HEK293 (cell line): Measurements from ENCODE around the gene TMEM88.

Source experiments
- BCL11A ChIP-seq: fragments of 450-650 bp; formaldehyde crosslinking; IDR thresholded peaks from 2 replicates; pipeline ENCODE4 v1.5.1; 2016; ENCODE audit warnings: low read depth, missing biosample characterization, missing genetic modification characterization
- CTCF ChIP-seq: fragments of 450-650 bp; formaldehyde crosslinking; IDR thresholded peaks from 2 replicates; pipeline ENCODE4 v1.5.1; 2016; ENCODE audit warnings: missing biosample characterization, missing genetic modification characterization
- GFI1B ChIP-seq: fragments of 450-650 bp; formaldehyde crosslinking; IDR thresholded peaks from 2 replicates; pipeline ENCODE4 v1.5.1; 2016; ENCODE audit warnings: missing biosample characterization, missing genetic modification characterization
- HIC1 ChIP-seq: fragments of 450-650 bp; formaldehyde crosslinking; IDR thresholded peaks from 2 replicates; pipeline ENCODE4 v1.5.1; 2016; ENCODE audit warnings: missing biosample characterization, missing genetic modification characterization
- HOXC10 ChIP-seq: sonication (generic); formaldehyde crosslinking; IDR thresholded peaks from 2 replicates; pipeline ENCODE4 v1.8.1; 2023; ENCODE audit warnings: mild to moderate bottlenecking, missing genetic modification reagents
- INSM2 ChIP-seq: fragments of 450-650 bp; formaldehyde crosslinking; IDR thresholded peaks from 2 replicates; pipeline ENCODE4 v1.5.1; 2016; ENCODE audit warnings: missing biosample characterization, missing genetic modification characterization
- KLF1 ChIP-seq: fragments of 450-650 bp; formaldehyde crosslinking; IDR thresholded peaks from 2 replicates; pipeline ENCODE4 v1.5.1; 2016; ENCODE audit warnings: missing biosample characterization, missing genetic modification characterization
- KLF10 ChIP-seq: fragments of 450-650 bp; IDR thresholded peaks from 2 replicates; pipeline ENCODE4 v1.5.1; 2018; ENCODE audit warnings: missing biosample characterization, mild to moderate bottlenecking, missing genetic modification characterization
- KLF16 ChIP-seq: fragments of 450-650 bp; formaldehyde crosslinking; IDR thresholded peaks from 2 replicates; pipeline ENCODE4 v1.5.1; 2017; ENCODE audit warnings: missing biosample characterization, missing genetic modification characterization
- KLF7 ChIP-seq: fragments of 450-650 bp; formaldehyde crosslinking; IDR thresholded peaks from 2 replicates; pipeline ENCODE4 v1.5.1; 2016; ENCODE audit warnings: missing biosample characterization, missing genetic modification characterization, borderline replicate concordance
- MYNN ChIP-seq: fragments of 450-650 bp; formaldehyde crosslinking; IDR thresholded peaks from 2 replicates; pipeline ENCODE4 v1.5.1; 2016; ENCODE audit warnings: missing biosample characterization, missing genetic modification characterization, borderline replicate concordance
- OSR2 ChIP-seq: fragments of 450-650 bp; formaldehyde crosslinking; IDR thresholded peaks from 2 replicates; pipeline ENCODE4 v1.5.1; 2016; ENCODE audit warnings: missing biosample characterization, missing genetic modification characterization
- SALL2 ChIP-seq: fragments of 450-650 bp; formaldehyde crosslinking; IDR thresholded peaks from 2 replicates; pipeline ENCODE4 v1.5.0; 2017; ENCODE audit warnings: missing biosample characterization, mild to moderate bottlenecking, missing genetic modification characterization, borderline replicate concordance
- TCF7L2 ChIP-seq: IDR thresholded peaks from 2 replicates; pipeline ENCODE4 v1.6.1; 2011; ENCODE audit warnings: low read depth, mild to moderate bottlenecking, inconsistent platforms, low read length, moderate library complexity, borderline replicate concordance
- ZBTB1 ChIP-seq: fragments of 450-650 bp; formaldehyde crosslinking; IDR thresholded peaks from 2 replicates; pipeline ENCODE4 v1.5.1; 2016; ENCODE audit warnings: missing biosample characterization, missing genetic modification characterization
- ZBTB17 ChIP-seq: fragments of 450-650 bp; formaldehyde crosslinking; IDR thresholded peaks from 2 replicates; pipeline ENCODE4 v1.5.1; 2016; ENCODE audit warnings: missing biosample characterization, missing genetic modification characterization
- ZBTB20 ChIP-seq: fragments of 450-650 bp; formaldehyde crosslinking; IDR thresholded peaks from 2 replicates; pipeline ENCODE4 v1.5.1; 2016; ENCODE audit warnings: missing biosample characterization, missing genetic modification characterization
- ZFP3 ChIP-seq: fragments of 450-650 bp; formaldehyde crosslinking; IDR thresholded peaks from 2 replicates; pipeline ENCODE4 v1.5.1; 2016; ENCODE audit warnings: low read depth, missing biosample characterization, missing genetic modification characterization
- ZIC2 ChIP-seq: fragments of 450-650 bp; formaldehyde crosslinking; IDR thresholded peaks from 2 replicates; pipeline ENCODE4 v1.5.1; 2016; ENCODE audit warnings: missing biosample characterization, missing genetic modification characterization
- ZNF121 ChIP-seq: fragments of 450-650 bp; formaldehyde crosslinking; IDR thresholded peaks from 2 replicates; pipeline ENCODE4 v1.5.1; 2016; ENCODE audit warnings: missing biosample characterization, missing genetic modification characterization
- ZNF133 ChIP-seq: fragments of 450-650 bp; formaldehyde crosslinking; IDR thresholded peaks from 2 replicates; pipeline ENCODE4 v1.5.1; 2016; ENCODE audit warnings: missing biosample characterization, missing genetic modification characterization
- ZNF146 ChIP-seq: fragments of 450-650 bp; formaldehyde crosslinking; IDR thresholded peaks from 2 replicates; pipeline ENCODE4 v1.5.1; 2016; ENCODE audit warnings: missing biosample characterization, missing genetic modification characterization
- ZNF398 ChIP-seq: fragments of 450-650 bp; formaldehyde crosslinking; IDR thresholded peaks from 2 replicates; pipeline ENCODE4 v1.5.1; 2017; ENCODE audit warnings: missing biosample characterization, missing genetic modification characterization
- ZNF404 ChIP-seq: fragments of 450-650 bp; formaldehyde crosslinking; IDR thresholded peaks from 2 replicates; pipeline ENCODE4 v1.5.1; 2017; ENCODE audit warnings: missing biosample characterization, missing genetic modification characterization
- ZNF426 ChIP-seq: fragments of 450-650 bp; formaldehyde crosslinking; IDR thresholded peaks from 2 replicates; pipeline ENCODE4 v1.5.1; 2017; ENCODE audit warnings: missing biosample characterization, missing genetic modification characterization, mild to moderate bottlenecking, inconsistent platforms, moderate library complexity
- ZNF449 ChIP-seq: fragments of 450-650 bp; formaldehyde crosslinking; IDR thresholded peaks from 2 replicates; pipeline ENCODE4 v1.5.1; 2017; ENCODE audit warnings: missing biosample characterization, mild to moderate bottlenecking, missing genetic modification characterization, moderate library complexity
- ZNF48 ChIP-seq: fragments of 450-650 bp; formaldehyde crosslinking; IDR thresholded peaks from 2 replicates; pipeline ENCODE4 v1.5.1; 2016; ENCODE audit warnings: missing biosample characterization, missing genetic modification characterization
- ZNF571 ChIP-seq: fragments of 450-650 bp; formaldehyde crosslinking; IDR thresholded peaks from 2 replicates; pipeline ENCODE4 v1.5.0; 2017; ENCODE audit warnings: missing biosample characterization, missing genetic modification characterization
- ZNF580 ChIP-seq: fragments of 450-650 bp; formaldehyde crosslinking; IDR thresholded peaks from 2 replicates; pipeline ENCODE4 v1.5.1; 2016; ENCODE audit warnings: missing biosample characterization, missing genetic modification characterization
- ZNF776 ChIP-seq: fragments of 450-650 bp; formaldehyde crosslinking; IDR thresholded peaks from 2 replicates; pipeline ENCODE4 v1.5.0; 2017; ENCODE audit warnings: missing biosample characterization, missing genetic modification characterization, borderline replicate concordance
- ZNF791 ChIP-seq: fragments of 450-650 bp; formaldehyde crosslinking; IDR thresholded peaks from 2 replicates; pipeline ENCODE4 v1.5.1; 2016; ENCODE audit warnings: missing biosample characterization, missing genetic modification characterization

TMEM88 gene

GRCh38 chr17:7835814-7836595, 18.9 kb upstream of the TMEM88 start (continued):
- TF ChIP-seq HOXC10 (CRISPR knock-in tag) (no peak), ZNF146 (no peak), SALL2 (no peak), ZBTB17 (tag by site-specific recombination) (no peak), TCF7L2 (0 out of 2 replicates have a peak, but pooled peaks have one; percentile 2), KLF1 (peak; percentile 11; the same call in 1 of the 2 replicates), ZIC2 (tag by site-specific recombination) (peak; percentile 9; the same call in 1 of the 2 replicates), ZNF48 (tag by site-specific recombination) (no peak), GFI1B (tag by site-specific recombination) (no peak), ZNF404 (tag by site-specific recombination) (no peak), ZNF398 (no peak), KLF10 (tag by site-specific recombination) (peak; percentile 53; the same call in 1 of the 2 replicates), OSR2 (0 out of 2 replicates have a peak, but pooled peaks have one; percentile 40), ZNF580 (tag by site-specific recombination) (no peak), ZNF449 (tag by site-specific recombination) (peak; percentile 75), ZNF426 (tag by site-specific recombination) (no peak), ZNF791 (tag by site-specific recombination) (no peak), ZBTB1 (no peak), ZNF133 (tag by site-specific recombination) (no peak), ZNF571 (tag by site-specific recombination) (no peak), CTCF (tag by site-specific recombination) (peak; percentile 61), ZNF776 (tag by site-specific recombination) (no peak), ZNF121 (tag by site-specific recombination) (no peak), KLF16 (tag by site-specific recombination) (peak; percentile 68; the same call in 1 of the 2 replicates), MYNN (tag by site-specific recombination) (peak; percentile 8; the same call in 1 of the 2 replicates), KLF7 (tag by site-specific recombination) (0 out of 2 replicates have a peak, but pooled peaks have one; percentile 52), HIC1 (0 out of 2 replicates have a peak, but pooled peaks have one; percentile 52), ZFP3 (tag by site-specific recombination) (no peak), ZBTB20 (tag by site-specific recombination) (peak; percentile 93), BCL11A (tag by site-specific recombination) (0 out of 2 replicates have a peak, but pooled peaks have one; percentile 58), INSM2 (tag by site-specific recombination) (no peak; the same call in 1 of the 2 replicates)
